ENCODE data around the gene ESYT1. TPM values are rescaled to one million over a fixed set of nuclear protein-coding genes. Genes with fewer than 3 reads are reported as not detected.

The ESYT1 gene
- total and polyA plus RNA-seq, 8 donors = 8.6 to 142 (median 29.7) TPM

DNA sequence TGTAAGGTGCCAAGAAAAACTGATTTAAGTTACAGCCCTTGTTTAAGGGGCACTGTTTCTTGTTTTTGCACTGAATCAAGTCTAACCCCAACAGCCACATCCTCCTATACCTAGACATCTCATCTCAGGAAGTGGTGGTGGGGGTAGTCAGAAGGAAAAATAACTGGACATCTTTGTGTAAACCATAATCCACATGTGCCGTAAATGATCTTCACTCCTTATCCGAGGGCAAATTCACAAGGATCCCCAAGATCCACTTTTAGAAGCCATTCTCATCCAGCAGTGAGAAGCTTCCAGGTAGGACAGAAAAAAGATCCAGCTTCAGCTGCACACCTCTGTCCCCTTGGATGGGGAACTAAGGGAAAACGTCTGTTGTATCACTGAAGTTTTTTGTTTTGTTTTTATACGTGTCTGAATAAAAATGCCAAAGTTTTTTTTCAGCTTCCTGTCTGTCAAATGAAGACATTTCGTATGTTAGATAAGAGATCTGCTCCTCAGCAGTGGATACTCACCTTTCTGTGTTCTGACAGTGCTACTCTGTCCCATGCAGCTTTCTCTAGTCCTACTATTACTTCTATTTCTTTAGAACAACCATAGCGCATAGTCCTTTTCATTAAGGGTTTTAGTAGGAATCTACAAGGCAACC lies 24.9 kb upstream of the ESYT1 start:
- no peaks in the 10 kb centered on the region for H3K9me3 ChIP-seq
- no peaks in the 10 kb centered on the region for H3K27me3 ChIP-seq
- H3K27ac ChIP-seq = peak overlapping the region; percentile 28 to 90 (median 88)
- TF ChIP-seq, protein P1, sequence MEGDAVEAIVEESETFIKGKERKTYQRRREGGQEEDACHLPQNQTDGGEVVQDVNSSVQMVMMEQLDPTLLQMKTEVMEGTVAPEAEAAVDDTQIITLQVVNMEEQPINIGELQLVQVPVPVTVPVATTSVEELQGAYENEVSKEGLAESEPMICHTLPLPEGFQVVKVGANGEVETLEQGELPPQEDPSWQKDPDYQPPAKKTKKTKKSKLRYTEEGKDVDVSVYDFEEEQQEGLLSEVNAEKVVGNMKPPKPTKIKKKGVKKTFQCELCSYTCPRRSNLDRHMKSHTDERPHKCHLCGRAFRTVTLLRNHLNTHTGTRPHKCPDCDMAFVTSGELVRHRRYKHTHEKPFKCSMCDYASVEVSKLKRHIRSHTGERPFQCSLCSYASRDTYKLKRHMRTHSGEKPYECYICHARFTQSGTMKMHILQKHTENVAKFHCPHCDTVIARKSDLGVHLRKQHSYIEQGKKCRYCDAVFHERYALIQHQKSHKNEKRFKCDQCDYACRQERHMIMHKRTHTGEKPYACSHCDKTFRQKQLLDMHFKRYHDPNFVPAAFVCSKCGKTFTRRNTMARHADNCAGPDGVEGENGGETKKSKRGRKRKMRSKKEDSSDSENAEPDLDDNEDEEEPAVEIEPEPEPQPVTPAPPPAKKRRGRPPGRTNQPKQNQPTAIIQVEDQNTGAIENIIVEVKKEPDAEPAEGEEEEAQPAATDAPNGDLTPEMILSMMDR (IDR thresholded peaks at IDR 0.05) = no peak
- TF ChIP-seq EP300 (IDR thresholded peaks at IDR 0.05) (no peak), POLR2AphosphoS5 (IDR thresholded peaks at IDR 0.05) (peak in 1 of 3 donors; percentile 6), POLR2A (IDR thresholded peaks at IDR 0.05) (no peak)
- peaks cover 46 to 62% (median 56%) of the 10 kb centered on the region in 4 donors for H3K36me3 ChIP-seq
- peak in 1 of 2 donors; percentile 20 for DNase-seq
- intact Hi-C loops (cut with DNase I; ENCODE audit: low total_unique reads) = no loop called here
- H3K4me1 ChIP-seq = peaks cover 11 to 58% (median 32%) of the 10 kb centered on the region in 4 donors
- peak overlapping the region; percentile 66 to 96 (median 78) for H3K4me3 ChIP-seq
- 29 to 44% (median 38%) methylated on average over 6 of the region's 6 CpGs for WGBS, 5 donors

DNA sequence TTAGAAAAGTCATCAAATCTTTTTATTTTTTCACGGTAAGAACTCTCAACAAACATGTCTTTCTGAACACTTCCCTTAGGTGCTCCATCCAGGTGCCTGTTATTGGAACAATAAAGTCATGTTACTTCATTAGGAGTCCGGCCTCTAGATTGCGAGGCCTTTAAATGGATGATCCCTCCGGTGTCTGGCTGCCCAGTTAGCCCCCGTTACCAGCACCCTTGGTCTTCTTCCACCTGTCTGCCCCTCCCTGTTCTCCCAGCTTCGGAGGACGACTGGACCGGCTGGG lies 24.3 kb upstream of the ESYT1 start:
- Histone ChIP-seq H3K27me3 (no peaks in the 10 kb centered on the region), H3K36me3 (peaks cover 47 to 62% (median 56%) of the 10 kb centered on the region in 4 donors), H3K9me3 (no peaks in the 10 kb centered on the region), H3K4me3 (peak overlapping the region; percentile 66 to 96 (median 78)), H3K27ac (peak overlapping the region; percentile 88 to 93 (median 89)), H3K4me1 (peaks cover 11 to 58% (median 32%) of the 10 kb centered on the region in 4 donors)
- DNase-seq = no peak
- WGBS, 5 donors = 0 to 2% (median 2%) methylated on average over 7 to 8 of the region's 8 CpGs
- TF ChIP-seq, protein P1 (IDR thresholded peaks at IDR 0.05) = no peak
- no peak for TF ChIP-seq POLR2AphosphoS5 (IDR thresholded peaks at IDR 0.05)
- no peak for TF ChIP-seq POLR2A (IDR thresholded peaks at IDR 0.05)
- TF ChIP-seq EP300 (IDR thresholded peaks at IDR 0.05) = no peak
- intact Hi-C loops (cut with DNase I; ENCODE audit: low total_unique reads) = no loop called here

DNA sequence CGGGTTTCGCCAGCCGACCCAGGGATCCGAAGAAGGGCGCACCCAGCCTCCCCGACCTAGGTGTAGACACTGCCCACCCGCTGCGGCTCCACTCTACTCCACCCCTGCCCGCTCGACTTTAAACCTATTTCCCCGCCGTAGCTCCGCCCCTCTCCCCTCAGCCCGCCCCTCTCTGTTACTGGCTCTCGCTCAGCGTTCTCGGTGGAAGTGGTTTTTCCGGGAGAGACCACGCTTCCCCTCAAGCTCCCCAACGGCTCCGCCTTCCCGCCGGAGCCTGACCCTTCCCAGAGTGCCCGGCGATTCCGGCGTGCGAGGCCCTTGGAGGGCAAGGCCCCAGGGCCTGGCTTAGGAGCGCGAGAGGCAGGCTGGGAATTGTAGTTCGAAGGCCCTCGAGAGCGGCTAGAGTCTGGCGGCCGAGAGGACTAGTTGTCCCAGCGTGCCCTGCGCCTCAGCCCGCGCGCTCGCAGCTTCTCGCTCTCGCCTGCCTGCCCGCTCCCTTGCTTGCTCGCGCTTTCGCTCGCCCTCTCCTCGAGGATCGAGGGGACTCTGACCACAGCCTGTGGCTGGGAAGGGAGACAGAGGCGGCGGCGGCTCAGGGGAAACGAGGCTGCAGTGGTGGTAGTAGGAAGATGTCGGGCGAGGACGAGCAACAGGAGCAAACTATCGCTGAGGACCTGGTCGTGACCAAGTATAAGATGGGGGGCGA lies 23.8 kb upstream of the ESYT1 start, which contains the start of gene PA2G4:
TSS of gene PA2G4 (plus strand) at position 451 of the 706 bp plus-strand sequence. CDS start at position 630, 179 bp downstream.
- H3K4me3 ChIP-seq = peak within 1 kb of the TSS; percentile 66 to 96 (median 78)
- intact Hi-C loops (cut with DNase I; ENCODE audit: low total_unique reads) = no loop called here
- peak within 1 kb of the TSS; percentile 88 to 93 (median 89) for H3K27ac ChIP-seq
- H3K27me3 ChIP-seq = no peaks in the 10 kb centered on the region
- peak; percentile 98 to 100 for DNase-seq
- H3K4me1 ChIP-seq = peaks cover 11 to 55% (median 32%) of the 10 kb centered on the region in 4 donors
- TF ChIP-seq EP300 (IDR thresholded peaks at IDR 0.05) = no peak
- TF ChIP-seq POLR2AphosphoS5 (IDR thresholded peaks at IDR 0.05) = peak; percentile 90 to 99 (median 96)
- TF ChIP-seq, protein P1 (IDR thresholded peaks at IDR 0.05) = peak in 1 of 7 experiments; percentile 7
- TF ChIP-seq POLR2A (IDR thresholded peaks at IDR 0.05) = peak in 2 of 4 donors; percentile 78 to 85
- WGBS, 5 donors = 0 to 1% (median 0%) methylated on average over 36 to 60 of the region's 60 CpGs
- H3K9me3 ChIP-seq = no peaks in the 10 kb centered on the region
- H3K36me3 ChIP-seq = peaks cover 49 to 62% (median 56%) of the 10 kb centered on the region in 4 donors

GRCh38 chr12:56104815-56105608 lies 23.1 kb upstream of the ESYT1 start:
- H3K4me1 ChIP-seq = peaks cover 11 to 50% (median 32%) of the 10 kb centered on the region in 4 donors
- peak overlapping the region; percentile 88 to 90 (median 89) for H3K27ac ChIP-seq
- H3K4me3 ChIP-seq = peak overlapping the region; percentile 66 to 96 (median 78)
- DNase-seq = peak; percentile 34 to 53
- H3K9me3 ChIP-seq = no peaks in the 10 kb centered on the region
- TF ChIP-seq POLR2A (IDR thresholded peaks at IDR 0.05) = no peak
- TF ChIP-seq EP300 (IDR thresholded peaks at IDR 0.05) = no peak
- TF ChIP-seq POLR2AphosphoS5 (IDR thresholded peaks at IDR 0.05) = no peak
- TF ChIP-seq, protein P1 (IDR thresholded peaks at IDR 0.05) = no peak
- H3K36me3 ChIP-seq = peaks cover 49 to 62% (median 56%) of the 10 kb centered on the region in 4 donors
- H3K27me3 ChIP-seq = no peaks in the 10 kb centered on the region
- WGBS, 5 donors = 0 to 1% (median 1%) methylated on average over 34 to 40 of the region's 40 CpGs
- intact Hi-C loops (cut with DNase I; ENCODE audit: low total_unique reads) = no loop called here
